OCI-LY7 (cell line): ENCODE results near the gene PTP4A1. TPM values are rescaled to one million over a fixed set of nuclear protein-coding genes. Genes with fewer than 3 reads are reported as not detected.
"Not testable (repeated sequence)": the region's sequence is repeated elsewhere in the genome, so short reads cannot be mapped to it uniquely, and the experiment has no call there.

Experiments used
- BruUV-seq: library from RNA; stranded (reverse); fragments of 400-500 nt; replicated peaks from 2 replicates; lab custom pipeline; 2021; lab: Mats Ljungman, UMichigan
- CTCF ChIA-PET: fragments of 300-600 bp; sonication (Branson Sonifier 250); formaldehyde crosslinking; loops from one replicate; lab custom pipeline; 2022; ENCODE audit warnings: antibody characterized with exemption; ENCODE audit not compliant: unreplicated experiment; lab: Charles Lee
- POLR2A ChIA-PET: fragments of 300-600 bp; sonication (Branson Sonifier 250); formaldehyde crosslinking; loops from one replicate; lab custom pipeline; 2022; ENCODE audit warnings: antibody characterized with exemption; lab: Charles Lee
- DNase-seq: peaks from one replicate; pipeline ENCODE4 v3.0.0-alpha.2; 2015; ENCODE audit warnings: low spot score
- H2AFZ ChIP-seq: fragments of 200-600 bp; sonication (generic), shearing (Covaris generic); 2 replicates; pipeline ENCODE4 v1.6.1; 2014; ENCODE audit warnings: mild to moderate bottlenecking, antibody characterized with exemption, low read length, moderate library complexity
- H3K27ac ChIP-seq: fragments of 200-600 bp; sonication (generic); 2 replicates; pipeline ENCODE4 v1.5.1; 2014; ENCODE audit warnings: mixed run types, low read depth, mild to moderate bottlenecking, moderate library complexity, low read length, inconsistent platforms; ENCODE audit not compliant: poor library complexity, severe bottlenecking
- H3K36me3 ChIP-seq: fragments of 200-600 bp; sonication (generic); 2 replicates; pipeline ENCODE4 v1.6.1; 2014; ENCODE audit warnings: mild to moderate bottlenecking, antibody characterized with exemption, low read length, moderate library complexity, mixed read lengths; ENCODE audit not compliant: insufficient read depth
- H3K4me1 ChIP-seq: fragments of 200-600 bp; sonication (generic); 2 replicates; pipeline ENCODE4 v1.5.1; 2014; ENCODE audit warnings: mild to moderate bottlenecking, low read length; ENCODE audit not compliant: insufficient read depth, poor library complexity, severe bottlenecking
- H3K4me2 ChIP-seq: fragments of 200-600 bp; sonication (generic); 2 replicates; pipeline ENCODE4 v1.6.1; 2014; ENCODE audit warnings: mild to moderate bottlenecking, low read length
- H3K4me3 ChIP-seq: fragments of 200-600 bp; sonication (generic); 2 replicates; pipeline ENCODE4 v1.5.1; 2014; ENCODE audit warnings: mild to moderate bottlenecking, low read depth, low read length; ENCODE audit not compliant: poor library complexity, severe bottlenecking
- H3K79me2 ChIP-seq: fragments of 200-600 bp; sonication (generic); 2 replicates; pipeline ENCODE4 v1.6.1; 2016; ENCODE audit warnings: low read depth, mild to moderate bottlenecking, low read length, moderate library complexity, mixed read lengths; ENCODE audit not compliant: insufficient read depth
- H3K9me2 ChIP-seq: fragments of 200-600 bp; sonication (generic); 2 replicates; pipeline ENCODE4 v1.6.1; 2016; ENCODE audit warnings: mild to moderate bottlenecking, low read length, mixed read lengths; ENCODE audit not compliant: insufficient read depth
- H3K9me3 ChIP-seq: fragments of 200-600 bp; sonication (generic); 2 replicates; pipeline ENCODE4 v1.6.1; 2014; ENCODE audit warnings: mild to moderate bottlenecking, mixed run types, low read length, mixed read lengths
- H4K20me1 ChIP-seq: fragments of 200-600 bp; sonication (generic); 2 replicates; pipeline ENCODE4 v1.6.1; 2014; ENCODE audit warnings: mild to moderate bottlenecking, antibody characterized with exemption, low read length, moderate library complexity, mixed read lengths; ENCODE audit not compliant: insufficient read depth
- EZH2phosphoT487 ChIP-seq: fragments of 200-600 bp; sonication (generic); IDR thresholded peaks from 2 replicates; pipeline ENCODE4 v1.6.1; 2018; ENCODE audit warnings: low read depth, borderline replicate concordance, mild to moderate bottlenecking, mixed run types, antibody characterized with exemption, low read length, moderate library complexity, mixed read lengths
- intact Hi-C: fragments of 100-400 bp; cut with micrococcal nuclease; formaldehyde crosslinking; loops from one replicate; pipeline ENCODE4 v1.10.0; 2022; ENCODE audit not compliant: unreplicated experiment
- total RNA-seq, 2 experiments: library from RNA; depleted of rRNA in 1 of 2; stranded (reverse); fragments of >200 nt in 1 of 2; shearing (Covaris generic) in 1 of 2; gene quantifications; 2 replicates each; pipeline ENCODE4 v1.2.3, GENCODE V29; 2014 to 2022
- TF ChIP-seq, protein P1 (sequence below): fragments of 200-600 bp; sonication (generic); conservative IDR thresholded peaks from 2 replicates; pipeline ENCODE4 v1.5.1; 2014; ENCODE audit warnings: mild to moderate bottlenecking, antibody characterized with exemption, low read length, moderate library complexity, mixed read lengths

PTP4A1 gene
- total RNA-seq, 2 experiments from 2014 or later: 21.2 to 76.0 TPM

DNA sequence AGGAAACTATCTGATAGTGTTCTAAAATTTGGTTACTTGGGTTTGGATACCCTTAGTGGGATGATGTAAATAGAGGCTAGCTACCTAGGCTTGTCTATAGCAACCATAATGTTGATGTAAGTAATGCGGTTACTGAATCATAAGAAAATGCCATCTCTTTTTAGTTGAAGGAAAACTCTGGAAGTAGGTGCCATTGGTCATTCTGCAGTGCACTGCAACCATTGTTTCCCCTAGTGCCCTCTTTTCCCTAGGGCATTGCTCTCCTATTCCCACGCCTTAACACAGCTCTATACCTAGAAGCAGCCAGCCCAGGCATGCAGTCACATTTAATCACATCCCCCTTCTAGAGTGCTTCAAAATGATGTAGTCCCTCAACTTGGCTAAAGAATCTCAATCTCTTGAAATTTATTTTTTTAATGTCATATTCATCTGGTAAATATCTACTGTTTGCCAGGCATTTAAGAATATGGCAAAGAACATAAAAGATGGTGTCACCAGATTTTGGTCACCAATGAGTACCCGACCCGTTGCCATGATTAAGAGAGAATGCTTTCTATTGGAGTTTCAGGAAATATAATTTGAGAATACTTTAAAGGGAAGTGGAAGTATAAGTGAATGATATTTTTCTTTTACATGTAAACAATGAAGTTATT, 10.4 kb downstream of the PTP4A1 start:
- no peak for DNase-seq
- ChIA-PET POLR2A (no interaction called here), CTCF (no interaction called here)
- TF ChIP-seq, protein P1, sequence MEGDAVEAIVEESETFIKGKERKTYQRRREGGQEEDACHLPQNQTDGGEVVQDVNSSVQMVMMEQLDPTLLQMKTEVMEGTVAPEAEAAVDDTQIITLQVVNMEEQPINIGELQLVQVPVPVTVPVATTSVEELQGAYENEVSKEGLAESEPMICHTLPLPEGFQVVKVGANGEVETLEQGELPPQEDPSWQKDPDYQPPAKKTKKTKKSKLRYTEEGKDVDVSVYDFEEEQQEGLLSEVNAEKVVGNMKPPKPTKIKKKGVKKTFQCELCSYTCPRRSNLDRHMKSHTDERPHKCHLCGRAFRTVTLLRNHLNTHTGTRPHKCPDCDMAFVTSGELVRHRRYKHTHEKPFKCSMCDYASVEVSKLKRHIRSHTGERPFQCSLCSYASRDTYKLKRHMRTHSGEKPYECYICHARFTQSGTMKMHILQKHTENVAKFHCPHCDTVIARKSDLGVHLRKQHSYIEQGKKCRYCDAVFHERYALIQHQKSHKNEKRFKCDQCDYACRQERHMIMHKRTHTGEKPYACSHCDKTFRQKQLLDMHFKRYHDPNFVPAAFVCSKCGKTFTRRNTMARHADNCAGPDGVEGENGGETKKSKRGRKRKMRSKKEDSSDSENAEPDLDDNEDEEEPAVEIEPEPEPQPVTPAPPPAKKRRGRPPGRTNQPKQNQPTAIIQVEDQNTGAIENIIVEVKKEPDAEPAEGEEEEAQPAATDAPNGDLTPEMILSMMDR: no peak
- no peak for TF ChIP-seq EZH2phosphoT487
- Histone ChIP-seq H3K4me2 (no peak overlapping the region), H3K27ac (no peak overlapping the region), H3K9me3 (no peaks in the 10 kb centered on the region), H3K36me3 (peaks cover 66% of the 10 kb centered on the region), H3K9me2 (no peaks in the 10 kb centered on the region), H3K4me3 (no peak overlapping the region), H3K79me2 (peaks cover 39% of the 10 kb centered on the region; the same call in 1 of the 2 replicates), H3K4me1 (no peaks in the 10 kb centered on the region), H2AFZ (no peak overlapping the region), H4K20me1 (peaks cover 8% of the 10 kb centered on the region; the same call in 1 of the 2 replicates)
- BruUV-seq: no TSS peak
- intact Hi-C loops: no loop called here

DNA sequence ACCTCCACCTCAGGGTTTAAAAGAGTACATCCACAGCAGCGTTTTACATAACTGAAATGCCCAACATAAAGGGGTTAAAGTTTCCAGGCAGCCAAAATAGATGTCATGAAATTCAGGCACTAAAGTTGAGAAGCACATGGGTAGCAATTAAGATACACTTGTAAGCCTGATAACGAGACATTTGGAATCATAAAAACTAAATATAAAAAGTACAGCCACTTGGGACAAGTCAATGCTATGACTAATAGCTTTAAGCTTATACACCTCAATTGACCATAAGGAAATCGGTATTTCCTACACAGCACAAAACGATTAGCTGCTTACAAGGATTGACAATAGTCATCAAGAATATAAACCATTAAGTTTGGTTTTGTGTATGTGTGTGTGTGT, 11.8 kb downstream of the PTP4A1 start:
- Histone ChIP-seq H3K4me1 (no peaks in the 10 kb centered on the region), H3K9me3 (no peaks in the 10 kb centered on the region), H4K20me1 (peaks cover 8% of the 10 kb centered on the region; the same call in 1 of the 2 replicates), H3K27ac (no peak overlapping the region), H3K4me2 (no peak overlapping the region), H3K79me2 (peaks cover 25% of the 10 kb centered on the region; the same call in 1 of the 2 replicates), H3K9me2 (no peaks in the 10 kb centered on the region), H3K36me3 (peaks cover 52% of the 10 kb centered on the region), H2AFZ (no peak overlapping the region), H3K4me3 (no peak overlapping the region)
- ChIA-PET POLR2A (interaction anchor here (0.6 to 1.6 kb wide), 4 partner anchors 10 to 231 kb away, joined by 3 to 9 read pairs (median 4); no protein-coding TSS in a partner anchor), CTCF (no interaction called here)
- intact Hi-C loops: no loop called here
- no TSS peak for BruUV-seq
- TF ChIP-seq, protein P1: no peak
- no peak for TF ChIP-seq EZH2phosphoT487
- no peak for DNase-seq

- H2AFZ ChIP-seq: no peak overlapping the region
- no peaks in the 10 kb centered on the region for H3K9me2 ChIP-seq
- intact Hi-C loops: no loop called here
- DNase-seq: no peak
- H4K20me1 ChIP-seq: peaks cover 8% of the 10 kb centered on the region; the same call in 1 of the 2 replicates
- H3K4me2 ChIP-seq: no peak overlapping the region
- H3K79me2 ChIP-seq: peaks cover 20% of the 10 kb centered on the region; the same call in 1 of the 2 replicates
- TF ChIP-seq, protein P1: no peak
- no peak for TF ChIP-seq EZH2phosphoT487
- no peaks in the 10 kb centered on the region for H3K4me1 ChIP-seq
- H3K27ac ChIP-seq: no peak overlapping the region
- H3K36me3 ChIP-seq: peaks cover 47% of the 10 kb centered on the region
- no peaks in the 10 kb centered on the region for H3K9me3 ChIP-seq
- ChIA-PET CTCF (no interaction called here), POLR2A (interaction anchor here (1.1 to 1.6 kb wide), 3 partner anchors 10 to 232 kb away, joined by 3 to 9 read pairs (median 6); no protein-coding TSS in a partner anchor)
- H3K4me3 ChIP-seq: no peak overlapping the region
- BruUV-seq: no TSS peak
Measured at GRCh38 chr6:63584566-63584965, 12.3 kb downstream of the PTP4A1 start.

- H4K20me1 ChIP-seq, H2AFZ ChIP-seq, BruUV-seq, H3K4me3 ChIP-seq, DNase-seq, H3K27ac ChIP-seq, intact Hi-C loops, H3K9me3 ChIP-seq, CTCF ChIA-PET, H3K4me2 ChIP-seq, POLR2A ChIA-PET, H3K9me2 ChIP-seq, H3K4me1 ChIP-seq: not testable (repeated sequence)
- Histone ChIP-seq H3K36me3 (peaks cover 36% of the 10 kb centered on the region), H3K79me2 (peaks cover 13% of the 10 kb centered on the region; the same call in 1 of the 2 replicates)
Measured at GRCh38 chr6:63585652-63586051, 13.4 kb downstream of the PTP4A1 start.
